Stimulated activated CD4-positive, alpha-beta T cell treated with anti-CD3 and anti-CD28 coated beads, Interleukin-2, amount 100 ng/mL, for 24 hours (primary cell): ENCODE measurements around the gene TRIP4.
"Not testable (repeated sequence)": the region's sequence is repeated elsewhere in the genome, so short reads cannot be mapped to it uniquely, and the experiment has no call there.

ENCODE experiments used
- DNase-seq, 2 donors: peaks; one replicate each; pipeline ENCODE4 v3.0.0-alpha.2; 2020

TRIP4 gene

DNA sequence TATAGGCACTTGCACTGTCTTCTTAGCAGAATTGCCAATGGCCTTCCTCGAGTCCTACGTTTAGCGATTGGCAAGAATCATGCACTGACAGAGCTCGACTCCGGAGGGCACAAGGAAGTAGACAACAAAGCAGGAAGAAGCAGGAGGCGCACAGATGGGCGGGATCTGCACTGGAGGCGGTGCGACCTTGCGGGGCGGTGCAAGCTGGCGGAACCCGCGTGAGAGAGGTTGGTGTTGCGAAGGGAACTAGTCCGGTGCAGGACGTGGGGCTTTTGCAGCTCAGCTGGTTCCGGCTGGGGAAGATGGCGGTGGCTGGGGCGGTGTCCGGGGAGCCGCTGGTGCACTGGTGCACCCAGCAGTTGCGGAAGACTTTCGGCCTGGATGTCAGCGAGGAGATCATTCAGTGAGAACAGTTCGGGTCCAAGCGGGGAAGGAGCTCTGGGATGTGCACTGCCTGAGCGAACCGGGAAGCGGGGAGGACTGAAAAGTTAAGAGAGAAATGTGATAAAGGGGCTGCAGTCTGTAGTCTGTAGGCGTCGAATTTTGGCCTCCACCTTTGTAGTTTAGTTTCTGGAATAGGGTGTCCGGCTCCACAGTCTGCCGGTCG, at the start of gene TRIP4:
Gene TRIP4, plus strand, starts transcription at position 275 of the 607 bp plus-strand sequence. Its CDS starts 28 bp downstream, at position 303.
- DNase-seq, result peak; percentile 96

DNA sequence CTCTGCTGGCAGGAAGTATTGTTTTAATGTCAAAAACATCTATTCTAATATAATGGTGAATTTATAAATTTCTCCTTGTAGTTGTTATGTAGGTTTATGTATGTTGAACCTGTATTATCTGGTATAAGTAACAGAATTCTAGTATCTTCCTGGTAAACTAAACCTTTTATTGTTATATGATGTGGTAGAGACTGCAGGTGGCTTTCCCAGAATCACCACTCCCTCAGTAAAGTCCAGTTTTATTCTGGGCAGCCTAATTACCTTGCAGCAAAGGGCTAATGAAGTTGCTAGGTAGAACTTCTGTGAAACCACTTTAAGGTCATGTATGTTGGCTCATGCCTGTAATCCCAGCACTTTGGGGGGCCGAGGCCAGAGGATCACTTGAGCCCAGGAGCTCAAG, 47.3 kb upstream of the TRIP4 start:
- no peak for DNase-seq

DNA sequence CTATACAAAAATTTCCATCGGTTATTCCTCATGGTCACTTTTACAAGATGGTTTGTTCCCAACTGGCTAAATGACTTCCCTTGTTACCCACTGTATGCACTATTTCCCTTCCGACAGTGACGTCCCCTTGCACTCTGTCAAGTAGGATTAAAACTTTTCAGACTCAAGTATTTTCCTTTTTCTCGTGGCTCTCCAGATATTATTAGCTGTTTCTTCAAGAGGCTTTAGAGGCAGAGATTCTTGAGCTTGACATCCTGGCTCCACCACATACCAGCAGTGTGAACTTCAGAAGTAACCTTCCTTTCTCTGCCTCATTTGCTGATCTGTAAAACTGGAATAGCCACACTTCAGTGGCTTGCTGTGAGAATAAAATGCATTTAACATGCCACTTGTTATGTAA, 45.7 kb upstream of the TRIP4 start:
- DNase-seq, result no peak

DNA sequence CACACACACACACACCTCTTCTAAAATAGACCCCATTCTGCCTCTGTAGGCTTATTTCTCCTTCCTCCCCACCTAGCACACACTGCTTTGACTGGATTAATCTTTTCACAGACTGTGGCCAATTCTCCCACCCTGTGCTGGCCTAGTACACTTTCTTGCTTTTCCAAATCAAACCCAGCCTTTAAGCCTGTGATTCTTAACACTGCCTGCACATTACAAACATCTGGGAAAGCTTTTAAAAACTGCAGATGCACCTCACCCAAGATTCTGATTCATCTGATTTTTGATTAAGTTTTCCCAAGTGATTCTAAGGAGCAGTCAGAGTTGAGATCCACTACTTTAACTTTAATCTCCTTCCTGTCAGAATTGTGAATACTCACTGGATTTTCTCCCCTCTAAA, 44.4 kb upstream of the TRIP4 start:
- no peak for DNase-seq

DNA sequence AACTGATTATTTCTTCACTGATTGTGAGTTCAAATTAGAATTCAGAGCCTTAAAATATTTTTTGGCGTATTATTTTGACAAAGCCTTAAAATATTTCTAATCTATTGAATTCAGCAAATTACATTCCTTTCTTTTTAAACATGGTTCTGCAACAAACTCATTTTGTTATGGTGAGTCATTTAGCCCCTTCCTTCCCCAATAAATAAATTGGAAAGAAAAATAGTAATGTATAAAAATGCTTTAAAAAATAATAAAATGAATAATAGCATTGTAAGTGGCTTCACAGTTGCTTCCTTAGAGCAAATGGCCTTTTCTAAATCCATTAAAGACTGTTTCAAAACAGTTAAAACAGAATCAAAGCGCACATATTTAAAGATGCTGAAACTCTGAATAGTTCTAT, 43.8 kb upstream of the TRIP4 start:
- no peak for DNase-seq

DNA sequence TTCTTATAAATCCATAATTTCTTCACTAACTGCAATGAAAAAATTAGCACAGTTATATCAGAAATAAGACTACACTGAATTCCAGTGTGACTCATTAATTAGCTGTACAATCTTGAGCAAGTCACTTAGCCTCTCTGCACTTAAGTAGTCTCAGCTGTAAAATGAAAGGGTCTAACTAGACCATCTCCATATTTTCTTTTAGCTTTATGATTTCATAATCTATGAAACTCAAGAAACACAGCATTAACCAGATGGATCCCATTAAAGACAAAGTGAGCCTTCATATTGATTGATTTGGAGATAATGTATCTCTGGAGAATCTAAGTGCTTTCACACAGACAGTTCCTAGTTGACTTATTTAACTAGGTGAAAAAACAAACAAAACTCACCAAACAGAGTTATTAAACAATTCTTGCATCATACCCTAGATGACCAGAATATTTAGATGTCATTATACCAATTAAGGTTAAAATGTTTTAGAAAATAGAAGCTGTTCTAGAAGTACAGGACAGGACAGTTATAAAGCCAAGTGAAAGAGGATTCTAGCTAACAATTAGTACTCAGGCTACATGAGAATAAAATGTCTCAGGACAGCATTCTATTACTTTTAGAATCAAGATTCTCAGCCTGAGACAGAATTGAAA, 42.9 kb upstream of the TRIP4 start:
- no peak for DNase-seq

DNA sequence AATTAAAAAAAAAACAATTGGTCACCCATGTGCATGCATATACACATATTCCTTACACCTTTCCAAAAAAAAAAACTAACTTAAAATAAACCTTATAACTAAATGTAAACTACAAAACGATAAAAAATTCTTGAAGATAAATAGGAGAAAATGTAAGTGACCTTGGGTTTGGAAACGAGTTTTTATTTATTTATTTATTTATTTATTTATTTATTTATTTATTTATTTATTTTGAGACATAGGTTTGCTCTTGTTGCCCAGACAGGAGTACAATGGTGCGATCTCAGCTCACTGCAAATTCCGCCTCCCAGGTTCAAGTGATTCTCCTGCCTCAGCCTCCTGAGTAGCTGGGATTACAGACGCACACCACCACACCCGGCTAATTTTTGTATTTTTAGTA, 41.4 kb upstream of the TRIP4 start:
- not testable (repeated sequence) for DNase-seq

DNA sequence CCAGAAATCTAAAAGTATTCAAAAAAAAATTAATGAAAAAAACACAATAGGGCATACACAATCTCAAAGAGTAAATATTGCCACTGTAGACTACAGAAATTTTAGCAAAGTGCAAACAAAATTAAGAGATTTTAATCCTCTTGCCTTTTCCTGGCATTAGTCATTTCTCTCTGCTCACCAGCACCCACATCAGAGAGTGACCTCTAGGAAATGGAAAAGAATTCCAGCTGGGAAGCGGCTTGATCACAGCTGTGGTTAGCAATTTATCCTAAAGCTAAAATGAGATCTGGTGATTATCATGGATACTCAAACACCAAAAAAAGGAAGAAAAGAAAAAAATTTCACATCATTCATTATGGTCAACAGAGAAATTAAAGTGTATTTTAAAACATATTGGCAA, 39.2 kb upstream of the TRIP4 start:
- DNase-seq, result no peak

DNA sequence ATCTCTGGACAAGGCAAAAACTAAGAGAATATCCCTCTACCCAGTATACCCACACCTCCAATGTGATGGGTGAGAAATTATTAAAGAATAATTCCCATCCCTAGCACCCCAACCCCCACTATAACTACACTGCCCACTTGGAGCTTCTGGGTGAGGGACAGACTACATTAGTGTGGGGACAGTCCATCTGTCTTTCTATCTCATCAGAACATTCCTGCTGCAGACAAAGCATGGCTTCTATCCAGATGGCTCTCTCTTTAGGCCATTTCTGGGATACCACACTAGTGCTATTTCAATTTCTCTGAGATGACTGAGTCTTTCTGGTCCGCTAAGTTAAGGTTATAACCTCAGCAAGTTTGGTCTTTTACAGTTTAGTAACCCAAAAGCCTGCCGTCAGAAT, 38.3 kb upstream of the TRIP4 start:
- DNase-seq, result no peak

DNA sequence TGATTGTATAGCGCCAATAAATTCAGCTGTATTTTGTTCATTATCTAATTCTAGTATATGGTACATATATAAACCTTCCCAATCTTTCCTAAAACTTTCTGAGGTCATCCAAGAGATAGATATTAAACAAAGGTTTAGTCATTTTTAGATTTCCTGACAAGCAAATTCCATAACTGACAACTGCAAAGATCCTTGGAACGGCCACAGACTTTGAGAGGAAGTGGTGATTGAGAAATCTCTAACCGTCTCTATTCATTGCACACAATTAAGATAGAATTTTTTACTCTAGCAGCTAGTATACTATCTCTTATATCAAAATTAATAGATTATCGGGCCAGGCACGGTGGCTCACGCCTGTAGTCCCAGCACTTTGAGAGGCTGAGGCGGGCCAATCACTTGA, 36.4 kb upstream of the TRIP4 start:
- DNase-seq, result no peak

DNA sequence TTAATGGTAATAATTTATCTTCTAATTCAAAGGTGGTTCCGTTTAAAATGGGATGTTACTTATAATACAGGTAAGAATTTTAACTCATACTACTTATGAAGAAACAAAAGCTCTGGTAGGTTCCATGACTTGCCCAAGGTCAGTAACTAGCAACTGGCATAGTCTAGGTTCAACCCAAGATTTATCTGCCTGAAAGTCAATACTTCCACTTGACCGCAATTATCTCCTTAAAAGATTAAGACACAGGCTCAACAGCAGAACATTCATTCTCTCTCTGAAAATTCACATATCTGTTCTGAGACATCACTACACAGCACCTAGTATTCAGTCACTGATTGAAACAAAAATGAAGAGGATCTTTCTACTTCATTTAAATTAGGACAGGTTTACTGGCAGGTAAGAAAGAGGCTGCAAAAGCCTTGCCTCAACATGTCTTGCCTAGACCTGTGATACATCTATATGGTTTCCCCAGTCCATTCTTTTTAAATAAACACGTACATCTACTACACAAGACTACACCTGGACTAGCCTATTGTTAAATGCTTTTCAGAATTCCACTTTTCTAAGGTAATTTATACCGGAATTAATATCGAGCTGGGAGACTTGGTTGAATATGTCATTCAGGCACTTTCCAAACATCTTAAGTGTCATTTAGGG, 32.8 kb upstream of the TRIP4 start:
- no peak for DNase-seq

DNA sequence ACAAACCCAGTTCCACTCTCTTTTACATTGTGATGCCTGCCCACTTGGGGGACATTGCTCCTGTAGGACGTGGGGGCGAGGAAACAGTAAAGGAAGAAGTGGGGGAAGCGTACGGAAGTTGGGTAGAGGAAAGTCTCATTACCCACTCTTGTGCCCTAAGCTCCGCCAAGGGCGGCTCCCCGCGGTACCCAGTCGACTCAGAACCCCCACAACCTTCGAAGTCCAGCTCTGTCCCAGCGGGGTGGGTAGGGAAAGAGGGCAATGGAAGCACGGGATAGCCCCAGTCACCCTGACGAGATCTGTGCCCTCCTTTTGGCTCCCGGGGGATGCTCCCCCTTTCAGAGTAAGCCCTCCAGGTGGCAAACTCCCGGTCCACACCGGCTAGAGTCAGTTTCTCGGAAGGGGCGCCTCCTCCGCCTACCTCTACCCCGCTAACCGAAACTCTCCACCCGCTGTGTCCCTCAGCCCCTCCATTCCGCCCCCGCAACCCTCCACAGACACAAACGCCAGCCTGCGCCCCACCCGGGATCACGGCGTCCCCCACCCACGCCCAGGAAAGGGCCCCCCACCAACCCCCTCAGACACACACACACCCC, 32.2 kb upstream of the TRIP4 start:
- peak; percentile 38 to 55 for DNase-seq

DNA sequence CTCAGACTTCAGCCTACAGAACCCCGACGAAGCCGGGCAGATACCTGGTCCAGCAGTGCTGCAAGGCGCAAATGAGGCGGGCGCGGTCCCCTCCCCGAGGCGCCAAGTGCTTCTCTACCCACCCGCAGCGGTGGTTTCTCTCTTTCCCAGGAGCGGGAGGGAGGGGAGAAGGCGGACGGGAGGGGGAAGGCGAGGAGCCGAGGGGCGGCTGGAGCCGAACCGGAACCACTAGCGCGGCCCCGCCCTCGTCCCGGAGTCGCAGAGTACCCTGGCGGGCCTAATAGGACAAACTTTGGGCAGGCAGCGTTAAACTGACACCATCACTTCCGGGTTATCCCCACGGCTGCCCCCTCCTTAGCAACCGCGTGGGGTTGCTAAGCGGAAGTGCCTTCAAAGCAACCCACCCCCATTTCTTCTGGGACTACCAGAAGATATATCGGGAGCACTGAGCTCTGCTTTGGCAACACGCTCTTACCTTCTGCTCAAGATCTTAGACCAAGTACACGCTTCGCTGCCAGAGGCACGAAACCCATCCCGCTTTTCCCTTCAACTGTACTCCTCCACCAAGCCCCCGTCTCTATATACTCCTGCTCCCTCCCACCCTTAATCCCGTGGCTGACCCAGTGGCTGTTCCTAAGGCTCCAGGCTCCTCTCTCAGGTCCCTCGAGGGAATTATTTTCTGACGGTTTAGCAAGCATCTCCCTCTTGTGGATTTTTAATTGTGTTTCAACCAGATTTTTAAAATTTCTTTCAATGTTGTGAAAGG, 31.5 kb upstream of the TRIP4 start, which contains the start of gene CSNK1G1:
Gene CSNK1G1, minus strand, starts transcription at position 230 of the 766 bp plus-strand sequence. CDS start 55,674 bp downstream, outside the sequence.
- peak; percentile 93 for DNase-seq

DNA sequence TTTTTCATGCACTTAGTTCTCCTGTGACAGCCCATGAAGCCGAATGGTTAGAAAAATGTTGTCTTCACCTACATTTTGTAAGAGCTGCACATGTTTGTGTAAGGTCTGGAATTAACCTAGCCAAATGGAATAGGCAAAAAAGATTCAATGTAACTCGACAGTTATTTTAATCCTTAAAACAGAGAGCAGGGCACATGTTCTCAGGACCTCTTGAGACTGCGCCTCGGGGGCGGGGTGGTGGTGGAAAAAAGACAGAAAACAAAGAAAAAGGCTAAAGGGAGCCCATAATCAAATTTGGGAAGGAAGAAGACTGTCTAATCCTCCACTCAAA, 31.0 kb upstream of the TRIP4 start:
- no peak for DNase-seq

DNA sequence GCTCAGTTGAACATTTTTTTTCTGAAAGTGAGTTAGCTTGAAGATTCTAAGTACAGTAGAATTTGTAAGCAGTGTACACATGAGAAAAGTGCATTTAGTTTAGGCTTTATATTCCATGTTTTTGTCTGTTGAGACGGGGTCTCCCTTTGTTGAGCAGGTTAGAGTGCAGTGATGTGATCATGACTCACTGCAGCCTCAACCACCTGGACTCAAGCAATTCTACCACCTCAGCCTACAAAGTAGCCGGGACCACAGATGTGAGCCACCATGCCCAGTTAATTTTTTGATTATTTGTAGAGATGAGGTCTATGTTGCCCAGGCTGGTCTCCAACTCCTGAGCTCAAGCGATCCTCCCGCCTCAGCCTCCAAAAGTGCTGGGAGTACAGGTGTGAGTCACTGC, 26.4 kb upstream of the TRIP4 start:
- no peak for DNase-seq

DNA sequence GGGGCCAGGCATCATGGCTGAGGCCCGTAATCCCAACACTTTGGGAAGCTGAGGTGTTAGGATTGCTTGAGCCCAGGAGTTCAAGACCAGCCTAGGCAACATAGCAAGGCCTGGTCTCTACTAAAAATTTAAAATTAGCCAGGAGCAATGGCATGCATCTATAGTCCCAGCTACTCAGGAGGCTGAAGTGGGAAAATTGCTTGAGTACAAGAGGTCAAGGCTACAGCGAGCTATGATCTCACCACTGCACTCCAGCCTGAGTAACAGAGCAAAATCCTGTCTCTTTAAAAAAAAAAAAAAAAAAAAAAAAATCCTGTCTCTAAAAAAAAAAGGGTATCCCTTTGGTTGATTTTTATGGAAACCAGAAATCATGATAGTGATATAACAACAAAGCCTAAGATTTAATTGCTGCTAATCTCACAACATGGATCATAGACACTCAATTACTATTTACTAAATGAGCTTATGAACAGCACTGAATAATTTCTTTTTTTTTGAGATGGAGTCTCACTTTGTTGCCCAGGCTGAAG, 18.5 kb upstream of the TRIP4 start:
- no peak for DNase-seq

DNA sequence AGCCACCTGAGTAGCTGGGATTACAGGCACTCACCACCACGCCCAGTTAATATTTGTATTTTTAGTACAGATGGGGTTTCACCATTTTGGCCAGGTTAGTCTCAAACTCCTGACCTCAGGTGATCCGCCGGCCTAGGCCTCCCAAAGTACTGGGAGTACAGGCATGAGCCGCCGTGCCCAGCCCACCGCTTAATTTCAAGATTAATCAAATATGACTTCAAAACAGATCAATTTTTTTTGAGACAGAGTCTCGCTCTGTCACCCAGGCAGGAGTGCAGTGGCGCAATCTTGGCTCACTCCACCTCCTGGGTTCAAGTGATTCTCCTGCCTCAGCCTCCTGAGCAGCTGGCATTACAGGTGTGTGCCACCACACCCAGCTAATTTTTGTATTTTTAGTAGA, 16.3 kb upstream of the TRIP4 start:
- DNase-seq, result not testable (repeated sequence)

DNA sequence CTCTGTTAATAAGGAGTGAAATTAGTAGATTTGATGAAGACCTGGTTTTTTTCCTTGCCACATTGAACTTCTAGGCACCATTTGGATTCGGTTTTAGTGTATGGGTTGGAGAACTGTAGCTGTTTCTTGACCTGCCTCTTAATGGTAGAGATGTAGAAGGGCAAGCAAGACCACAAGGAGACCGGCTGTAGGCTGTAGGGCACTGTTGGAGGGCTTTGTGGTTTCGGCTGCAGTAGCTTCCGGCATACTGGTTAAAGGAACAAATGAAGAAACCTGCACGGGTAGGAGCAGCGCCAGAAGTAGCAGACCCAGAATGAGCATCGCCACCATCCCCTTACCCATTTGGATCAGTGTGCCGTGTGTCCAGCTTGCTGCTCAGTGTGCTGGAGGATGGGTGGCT, 14.3 kb upstream of the TRIP4 start:
- no peak for DNase-seq

DNA sequence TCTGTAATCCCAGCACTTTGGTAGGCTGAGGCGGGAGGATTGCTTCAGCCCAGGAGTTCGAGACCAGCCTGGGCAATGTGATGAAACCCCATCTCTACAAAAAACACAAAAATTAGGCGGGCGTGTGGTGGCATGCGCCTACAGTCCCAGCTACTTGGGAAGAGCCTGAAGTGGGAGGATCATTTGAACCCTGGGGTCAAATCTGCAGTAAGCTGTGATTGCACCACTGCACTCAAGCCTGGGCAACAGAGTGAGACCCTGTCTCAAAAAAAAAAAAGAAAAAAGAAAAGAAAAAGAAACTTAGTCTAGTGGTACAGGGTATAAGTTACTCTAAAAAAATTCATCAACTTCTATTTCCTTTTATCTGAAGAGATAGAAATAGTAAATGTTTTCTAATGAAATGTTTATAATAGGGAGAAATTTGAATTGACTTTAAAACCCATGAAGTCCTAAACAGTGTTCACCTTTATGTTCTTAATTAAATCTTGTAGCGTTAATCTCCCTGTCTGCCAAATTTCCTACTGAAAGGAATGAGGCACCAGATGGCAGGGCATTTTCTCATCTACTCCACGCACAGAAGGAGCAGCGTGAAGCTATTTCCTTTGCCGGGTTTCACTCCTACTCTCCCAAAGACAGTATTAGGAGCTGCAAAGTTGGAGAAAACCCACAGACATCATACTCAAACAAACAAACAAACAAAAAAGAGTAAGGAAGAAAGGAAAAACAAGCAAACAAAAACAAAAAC, 8.2 kb upstream of the TRIP4 start:
- DNase-seq, result no peak

DNA sequence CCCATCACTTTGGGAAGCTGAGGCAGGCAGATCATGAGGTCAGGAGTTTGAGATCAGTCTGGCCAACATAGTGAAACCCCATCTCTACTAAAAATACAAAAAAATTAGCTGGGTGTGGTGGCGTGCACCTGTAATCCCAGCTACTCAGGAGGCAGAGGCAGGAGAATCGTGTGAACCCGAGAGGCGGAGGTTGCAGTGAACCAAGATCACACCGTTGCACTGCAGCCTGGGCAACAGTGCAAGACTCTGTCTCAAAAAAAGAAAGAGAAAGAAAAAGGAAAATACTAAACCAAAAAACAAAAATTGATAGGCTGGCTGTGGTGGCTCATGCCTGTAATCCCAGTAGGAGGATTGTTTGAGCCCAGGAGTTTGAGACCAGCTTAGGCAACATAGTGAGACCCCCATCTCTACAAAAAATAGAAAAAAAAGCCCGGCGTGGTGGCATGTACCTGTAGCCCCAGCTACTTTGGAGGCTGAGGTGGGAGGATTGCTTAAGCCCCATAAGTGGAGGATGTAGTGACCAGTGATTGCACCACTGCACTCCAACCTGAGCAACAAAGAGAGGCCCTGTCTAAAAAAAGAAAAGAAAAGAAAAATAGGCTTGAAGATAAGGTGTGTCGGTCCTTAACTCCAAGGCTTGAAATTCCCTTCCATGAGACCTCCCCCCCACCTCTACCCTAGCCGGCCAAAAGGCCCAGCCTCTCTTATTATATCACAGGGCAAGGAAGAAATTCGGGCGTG, 7.3 kb upstream of the TRIP4 start:
- not testable (repeated sequence) for DNase-seq

DNA sequence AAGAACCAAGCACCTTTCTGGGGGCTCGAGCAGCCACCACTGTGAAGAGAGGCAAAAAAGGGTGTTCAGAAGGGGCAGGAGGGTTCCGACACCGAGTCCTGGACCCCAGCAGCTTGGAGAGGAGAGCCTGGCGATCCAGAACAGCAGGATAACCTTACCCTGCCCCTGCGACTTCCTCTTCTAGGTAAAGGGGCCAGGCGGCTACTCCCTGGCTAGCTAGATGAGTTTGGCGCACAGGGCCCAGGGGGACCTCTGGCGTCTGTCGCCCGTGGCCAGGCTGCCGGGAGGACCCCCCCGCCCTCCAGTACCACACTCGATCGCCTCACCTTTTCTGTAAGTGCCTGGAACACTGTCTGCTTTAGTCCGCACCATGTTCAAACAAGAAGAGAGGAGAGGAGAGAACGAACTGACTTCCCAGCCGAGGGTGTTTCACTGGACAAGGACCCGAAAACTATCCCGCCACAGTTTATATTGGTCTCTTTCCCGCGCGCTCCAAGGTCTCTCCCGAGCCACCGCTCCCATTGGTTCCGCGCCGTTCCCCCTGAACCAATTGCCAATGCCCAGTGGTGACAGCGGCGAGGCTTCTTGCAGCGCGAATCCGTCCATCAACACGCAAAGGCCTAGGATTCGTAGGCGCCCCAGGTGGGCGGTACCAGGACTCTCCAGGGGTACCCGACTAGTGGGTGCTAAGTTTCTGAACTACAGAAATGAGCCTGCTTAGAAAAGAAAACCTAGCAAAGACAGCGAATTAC, 6.5 kb upstream of the TRIP4 start, which contains the start of gene PCLAF:
Gene PCLAF, minus strand, starts transcription at position 442 of the 752 bp plus-strand sequence. Its CDS starts 70 bp downstream, at position 372.
- peak; percentile 95 for DNase-seq
